IMR-90 (cell line): Measurements from ENCODE around the gene E4F1. TPM values are rescaled to one million over a fixed set of nuclear protein-coding genes. Genes with fewer than 3 reads are reported as not detected.

Source experiments
- ATAC-seq: fragments of 200-7000 bp; cut with Tn5 transposase; 2 replicates; pipeline ENCODE4 v1.9.1; 2020; ENCODE audit warnings: low read depth, mild to moderate bottlenecking, moderate library complexity
- BruUV-seq: library from RNA; stranded (reverse); fragments of 400-500 nt; replicated peaks from 2 replicates; lab custom pipeline; 2021; lab: Mats Ljungman, UMichigan
- CTCF ChIA-PET: fragments of 300-600 bp; formaldehyde crosslinking; extraction: SDS; loops from one replicate; lab custom pipeline; 2021; ENCODE audit warnings: antibody characterized with exemption; lab: Yijun Ruan, JAX
- POLR2A ChIA-PET: fragments of 300-600 bp; sonication (Branson Sonifier 250); formaldehyde crosslinking; loops from one replicate; lab custom pipeline; 2022; ENCODE audit warnings: antibody characterized with exemption; ENCODE audit not compliant: unreplicated experiment; lab: Charles Lee
- DNase-seq: peaks from one replicate; pipeline ENCODE4 v3.0.0; 2013
- H2AFZ ChIP-seq: replicated peaks from 2 replicates; pipeline ENCODE3; 2013; ENCODE audit warnings: low read length, mild to moderate bottlenecking; ENCODE audit not compliant: poor library complexity
- H2AK5ac ChIP-seq: 2 replicates; pipeline ENCODE4 v1.6.1; 2013; ENCODE audit warnings: low read depth, low read length, inconsistent platforms
- H2AK9ac ChIP-seq: replicated peaks from 2 replicates; pipeline ENCODE3; 2013; ENCODE audit warnings: mild to moderate bottlenecking, low read depth, low read length, moderate library complexity; ENCODE audit not compliant: poor library complexity
- H2BK120ac ChIP-seq: 2 replicates; pipeline ENCODE4 v1.6.1; 2013; ENCODE audit warnings: low read depth, low read length, inconsistent platforms
- H2BK15ac ChIP-seq: 3 replicates; pipeline ENCODE4 v1.6.1; 2013; ENCODE audit warnings: low read depth, low read length, inconsistent platforms
- H2BK20ac ChIP-seq: 2 replicates; pipeline ENCODE4 v1.6.1; 2013; ENCODE audit warnings: low read depth, mild to moderate bottlenecking, inconsistent platforms, low read length, moderate library complexity
- H2BK5ac ChIP-seq: 2 replicates; pipeline ENCODE4 v1.6.1; 2013; ENCODE audit warnings: mild to moderate bottlenecking, low read depth, low read length, inconsistent platforms; ENCODE audit not compliant: poor library complexity, severe bottlenecking
- H3K14ac ChIP-seq: replicated peaks from 2 replicates; pipeline ENCODE4 v1.6.1; 2013; ENCODE audit warnings: low read depth, low read length, inconsistent platforms
- H3K18ac ChIP-seq: 2 replicates; pipeline ENCODE4 v1.6.1; 2013; ENCODE audit warnings: low read depth, low read length, control low read depth
- H3K23ac ChIP-seq: 2 replicates; pipeline ENCODE4 v1.6.1; 2013; ENCODE audit warnings: low read depth, low read length, inconsistent platforms
- H3K27ac ChIP-seq: 2 replicates; pipeline ENCODE4 v1.5.1; 2013; ENCODE audit warnings: mild to moderate bottlenecking, control low read depth, low read length; ENCODE audit not compliant: insufficient read depth
- H3K27me3 ChIP-seq: 2 replicates; pipeline ENCODE4 v1.6.1; 2013; ENCODE audit warnings: low read length; ENCODE audit not compliant: control insufficient read depth, insufficient read depth
- H3K36me3 ChIP-seq: 2 replicates; pipeline ENCODE4 v1.6.1; 2013; ENCODE audit warnings: low read length, mixed read lengths; ENCODE audit not compliant: control insufficient read depth, insufficient read depth
- H3K4ac ChIP-seq: 2 replicates; pipeline ENCODE4 v1.6.1; 2013; ENCODE audit warnings: low read depth, low read length, inconsistent platforms
- H3K4me1 ChIP-seq: 2 replicates; pipeline ENCODE4 v1.6.1; 2013; ENCODE audit warnings: low read length, mixed read lengths; ENCODE audit not compliant: control insufficient read depth, insufficient read depth
- H3K4me2 ChIP-seq: 2 replicates; pipeline ENCODE4 v1.6.1; 2013; ENCODE audit warnings: low read depth, mild to moderate bottlenecking, control low read depth, low read length, moderate library complexity
- H3K4me3 ChIP-seq: 2 replicates; pipeline ENCODE4 v1.5.1; 2013; ENCODE audit warnings: low read depth, mild to moderate bottlenecking, control low read depth, low read length, moderate library complexity; ENCODE audit not compliant: insufficient read depth
- H3K56ac ChIP-seq: 2 replicates; pipeline ENCODE4 v1.6.1; 2013; ENCODE audit warnings: low read length, inconsistent platforms; ENCODE audit not compliant: insufficient read depth; ENCODE audit errors: extremely low read depth
- H3K79me1 ChIP-seq, 2 experiments: 2 replicates each; pipeline ENCODE4 v1.6.1; 2013; ENCODE audit warnings: low read length in 2 of 2, inconsistent platforms in 1 of 2, low read depth in 1 of 2
- H3K9ac ChIP-seq: 2 replicates; pipeline ENCODE4 v1.6.1; 2013; ENCODE audit warnings: low read depth, low read length, control low read depth
- H3K9me1 ChIP-seq: 2 replicates; pipeline ENCODE4 v1.6.1; 2013; ENCODE audit warnings: low read length, inconsistent platforms; ENCODE audit not compliant: insufficient read depth
- H3K9me3 ChIP-seq: 2 replicates; pipeline ENCODE4 v1.6.1; 2013; ENCODE audit warnings: low read length; ENCODE audit not compliant: control insufficient read depth, insufficient read depth
- H4K20me1 ChIP-seq: 2 replicates; pipeline ENCODE4 v1.6.1; 2013; ENCODE audit warnings: low read length, inconsistent platforms; ENCODE audit not compliant: insufficient read depth
- H4K5ac ChIP-seq: 2 replicates; pipeline ENCODE4 v1.6.1; 2013; ENCODE audit warnings: mild to moderate bottlenecking, low read depth, low read length, control low read depth
- H4K8ac ChIP-seq, 2 experiments: 2 replicates each; pipeline ENCODE4 v1.6.1; 2013; ENCODE audit warnings: low read depth in 2 of 2, low read length in 2 of 2, control low read depth in 1 of 2, inconsistent platforms in 1 of 2
- H4K91ac ChIP-seq: 2 replicates; pipeline ENCODE4 v1.6.1; 2013; ENCODE audit warnings: low read depth, low read length, inconsistent platforms; ENCODE audit not compliant: insufficient read depth
- BHLHE40 ChIP-seq: fragments of 150-350 bp; IDR thresholded peaks from 2 replicates; pipeline ENCODE4 v1.6.1; 2016; ENCODE audit warnings: mild to moderate bottlenecking, low read depth, low read length
- MXI1 ChIP-seq: IDR thresholded peaks from 2 replicates; pipeline ENCODE4 v1.6.1; 2012; ENCODE audit warnings: low read depth, mild to moderate bottlenecking, low read length, moderate library complexity, borderline replicate concordance
- WGBS, 2 experiments: methylation state at CpG; one replicate each; pipeline versions ENCODE4 v1.1.5 to v1.1.7; 2013; ENCODE audit warnings: missing lambda C conversion rate in 2 of 2; ENCODE audit not compliant: insufficient read length in 1 of 2; ENCODE audit errors: extremely low coverage in 2 of 2; 5-methylcytosine and 5-hydroxymethylcytosine counted together
- dilution Hi-C: fragments of 300-500 bp; cut with HindIII; formaldehyde crosslinking; loops from one replicate; pipeline ENCODE4 v1.14.3; 2018; ENCODE audit warnings: low sequenced_read_pairs; ENCODE audit not compliant: unreplicated experiment
- in situ Hi-C: fragments of 300-500 bp; cut with MboI; formaldehyde crosslinking; loops from 3 replicates; pipeline ENCODE4 v1.14.3; 2019; ENCODE audit warnings: low sequenced_read_pairs, inconsistent platforms, mixed read lengths
- intact Hi-C: fragments of 100-400 bp; cut with micrococcal nuclease; formaldehyde crosslinking; loops from 2 replicates; pipeline ENCODE4 v1.10.0; 2022
- polyA plus RNA-seq, 3 experiments: library from polyadenylated mRNA; depleted of rRNA; stranded (reverse); fragments of >200 nt; gene quantifications; 2 replicates each; pipeline ENCODE4 v1.2.3, GENCODE V29; 2012; ENCODE audit warnings: low replicate concordance in 1 of 3
- total RNA-seq: library from RNA; depleted of rRNA; stranded (reverse); fragments of >200 nt; gene quantifications from 2 replicates; pipeline ENCODE4 v1.2.3, GENCODE V29; 2012

The E4F1 gene
- total and polyA plus RNA-seq, 2 of the 4 experiments (the other 2 are of a cell fraction), result 13.1 to 33.0 TPM

DNA sequence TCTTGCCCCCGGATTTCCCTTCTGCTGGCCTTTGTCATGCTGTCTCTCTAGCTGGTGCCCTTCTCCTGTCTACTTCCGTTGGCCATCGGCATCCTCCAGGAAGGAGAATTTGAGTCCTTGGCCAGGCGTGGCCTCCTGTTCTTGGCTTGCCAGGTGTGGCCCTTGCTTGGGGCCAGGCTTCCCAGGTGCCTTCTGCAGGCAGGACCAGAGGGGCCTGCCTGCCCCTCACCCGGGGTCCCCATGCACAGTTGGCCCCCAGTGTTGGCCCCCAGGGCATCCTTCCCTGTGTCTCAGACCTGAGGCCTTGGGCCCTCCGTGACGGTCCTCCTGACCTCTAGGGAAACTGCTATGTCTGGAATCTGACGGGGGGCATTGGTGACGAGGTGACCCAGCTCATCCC is 15.5 kb upstream of the E4F1 start:
- no peak overlapping the region for H2BK20ac ChIP-seq
- in situ Hi-C loops (no loop called here), dilution Hi-C loops (no loop called here), intact Hi-C loops (no loop called here)
- no peak overlapping the region for H2AFZ ChIP-seq
- H2AK9ac ChIP-seq, result no peak overlapping the region
- peaks cover 6% of the 10 kb centered on the region; the same call in 1 of the 2 replicates for H3K9me1 ChIP-seq
- ATAC-seq (no peak), DNase-seq (no peak)
- H3K36me3 ChIP-seq, result peaks cover 28% of the 10 kb centered on the region
- no peak overlapping the region for H3K4ac ChIP-seq
- ChIA-PET CTCF (no interaction called here), POLR2A (no interaction called here)
- H4K8ac ChIP-seq, result no peak overlapping the region
- H4K91ac ChIP-seq, result no peak overlapping the region
- no peak overlapping the region for H3K23ac ChIP-seq
- H2AK5ac ChIP-seq, result no peak overlapping the region
- H4K20me1 ChIP-seq, result peaks cover 14% of the 10 kb centered on the region
- no peak overlapping the region for H2BK120ac ChIP-seq
- H4K5ac ChIP-seq, result no peak overlapping the region
- H3K4me1 ChIP-seq, result peaks cover 7% of the 10 kb centered on the region
- no peak overlapping the region for H2BK5ac ChIP-seq
- no peaks in the 10 kb centered on the region for H3K9me3 ChIP-seq
- no TSS peak for BruUV-seq
- WGBS, 2 experiments, result 95% methylated on average over 7 of the region's 9 CpGs; no CpG with 5 or more reads in 1 of the 2 experiments
- H3K79me1 ChIP-seq, result peaks cover 18 to 38% of the 10 kb centered on the region in 2 experiments
- no peaks in the 10 kb centered on the region for H3K27me3 ChIP-seq
- H3K4me2 ChIP-seq, result no peak overlapping the region
- TF ChIP-seq BHLHE40 (no peak), MXI1 (no peak)
- H2BK15ac ChIP-seq, result no peak overlapping the region
- H3K27ac ChIP-seq, result no peak overlapping the region
- no peak overlapping the region for H3K56ac ChIP-seq
- no peak overlapping the region for H3K18ac ChIP-seq
- H3K14ac ChIP-seq, result no peak overlapping the region
- H3K9ac ChIP-seq, result no peak overlapping the region
- H3K4me3 ChIP-seq, result no peak overlapping the region
